Liver (tissue), 10 donors: ENCODE results near the gene KRTAP9-3. TPM values are rescaled to one million over a fixed set of nuclear protein-coding genes. Genes with fewer than 3 reads are reported as not detected.

Experiments used
- DNase-seq: peaks from one replicate; pipeline ENCODE4 v3.0.0-alpha.2; 2017; ENCODE audit warnings: low spot score
- H3K27ac ChIP-seq, 2 donors: one replicate each; pipeline ENCODE4 v1.7.0; 2013; ENCODE audit warnings: inconsistent platforms in 2 of 2, low read length in 2 of 2, control low read depth in 1 of 2, low read depth in 1 of 2, mild to moderate bottlenecking in 1 of 2
- H3K27me3 ChIP-seq, 4 donors: one replicate each; pipeline versions ENCODE4 v1.6.1 to v1.7.0; 2013; ENCODE audit warnings: low read length in 3 of 4, inconsistent platforms in 1 of 4, mild to moderate bottlenecking in 1 of 4, moderate library complexity in 1 of 4; ENCODE audit not compliant: control insufficient read depth in 4 of 4, insufficient read depth in 4 of 4
- H3K36me3 ChIP-seq, 4 donors: one replicate each; pipeline versions ENCODE4 v1.6.1 to v1.7.0; 2013; ENCODE audit warnings: low read length in 3 of 4, mild to moderate bottlenecking in 3 of 4, low read depth in 1 of 4, moderate library complexity in 1 of 4; ENCODE audit not compliant: control insufficient read depth in 4 of 4, insufficient read depth in 3 of 4
- H3K4me1 ChIP-seq, 4 donors: one replicate each; pipeline versions ENCODE4 v1.6.1 to v1.7.0; 2013; ENCODE audit warnings: low read length in 3 of 4, mild to moderate bottlenecking in 3 of 4, moderate library complexity in 1 of 4; ENCODE audit not compliant: control insufficient read depth in 4 of 4, insufficient read depth in 4 of 4
- H3K4me3 ChIP-seq, 3 donors: one replicate each; pipeline versions ENCODE4 v1.6.1 to v1.7.0; 2013; ENCODE audit warnings: low read length in 3 of 3, control low read depth in 1 of 3, low read depth in 1 of 3, mild to moderate bottlenecking in 1 of 3
- H3K9ac ChIP-seq, 2 donors: one replicate each; pipeline ENCODE4 v1.7.0; 2013; ENCODE audit warnings: low read length in 2 of 2, mild to moderate bottlenecking in 2 of 2, moderate library complexity in 2 of 2, control low read depth in 1 of 2, low read depth in 1 of 2
- H3K9me3 ChIP-seq, 4 donors: one replicate each; pipeline versions ENCODE4 v1.6.1 to v1.7.0; 2013; ENCODE audit warnings: low read length in 3 of 4; ENCODE audit not compliant: control insufficient read depth in 4 of 4
- FOXA1 ChIP-seq: IDR thresholded peaks from 2 replicates; pipeline ENCODE4 v1.6.1; 2016; ENCODE audit warnings: antibody characterized with exemption
- GABPA ChIP-seq, 2 donors: IDR thresholded peaks in 1 of 2; conservative IDR thresholded peaks in 1 of 2; 2 replicates each; pipeline ENCODE4 v1.6.1; 2016; ENCODE audit warnings: antibody characterized with exemption in 2 of 2, mild to moderate bottlenecking in 1 of 2, moderate library complexity in 1 of 2
- HNF4A ChIP-seq, 2 donors: conservative IDR thresholded peaks; 2 replicates each; pipeline ENCODE4 v1.6.1; 2016; ENCODE audit warnings: antibody characterized with exemption in 2 of 2, mild to moderate bottlenecking in 2 of 2
- JUND ChIP-seq, 2 donors: IDR thresholded peaks; 2 replicates each; pipeline ENCODE4 v1.6.1; 2016; ENCODE audit warnings: antibody characterized with exemption in 2 of 2
- NR2F2 ChIP-seq: IDR thresholded peaks from 2 replicates; pipeline ENCODE4 v1.6.1; 2016; ENCODE audit warnings: antibody characterized with exemption
- YY1 ChIP-seq: IDR thresholded peaks from 2 replicates; pipeline ENCODE4 v1.6.1; 2016; ENCODE audit warnings: antibody characterized with exemption, mild to moderate bottlenecking
- WGBS: extraction: QIAGEN DNeasy Blood & Tissue Kit; methylation state at CpG from one replicate; pipeline ENCODE4 v1.1.7; 2013; 5-methylcytosine and 5-hydroxymethylcytosine counted together
- polyA plus RNA-seq, 2 donors: library from polyadenylated mRNA; stranded (reverse) in 1 of 2; unstranded in 1 of 2; fragments of 200-250 nt in 1 of 2; fragments of >200 nt in 1 of 2; fragmentation: Nextera tagmentation in 1 of 2; extraction: Ambion mirVana in 1 of 2; gene quantifications; one replicate each; pipeline versions ENCODE4 v1.2.1 to v1.2.3, GENCODE V29; 2013 to 2015
- small RNA-seq: library from RNA; depleted of rRNA; stranded (forward); fragments of <200 nt; gene quantifications from one replicate; pipeline ENCODE3, GENCODE V24; 2014
- total RNA-seq, 2 donors: library from RNA; depleted of rRNA; stranded (reverse); fragments of >200 nt; gene quantifications; one replicate each; pipeline ENCODE4 v1.2.3, GENCODE V29; 2014
- TF ChIP-seq, protein P1 (sequence below): IDR thresholded peaks from 2 replicates; pipeline ENCODE4 v1.6.1; 2016; ENCODE audit warnings: antibody characterized with exemption
- TF ChIP-seq, protein P2 (sequence below): fragments of 150-350 bp; IDR thresholded peaks from 2 replicates; pipeline ENCODE4 v1.5.1; 2017; ENCODE audit warnings: improper control_type of control experiment, low read depth, low read length; ENCODE audit not compliant: missing input control
- donor health status: healthy.
- donor health status: healthy.
- donor health status: healthy.
- donor health status: healthy.
- donor health status: healthy.

The KRTAP9-3 gene
- total and polyA plus RNA-seq, 4 donors = not detected

DNA sequence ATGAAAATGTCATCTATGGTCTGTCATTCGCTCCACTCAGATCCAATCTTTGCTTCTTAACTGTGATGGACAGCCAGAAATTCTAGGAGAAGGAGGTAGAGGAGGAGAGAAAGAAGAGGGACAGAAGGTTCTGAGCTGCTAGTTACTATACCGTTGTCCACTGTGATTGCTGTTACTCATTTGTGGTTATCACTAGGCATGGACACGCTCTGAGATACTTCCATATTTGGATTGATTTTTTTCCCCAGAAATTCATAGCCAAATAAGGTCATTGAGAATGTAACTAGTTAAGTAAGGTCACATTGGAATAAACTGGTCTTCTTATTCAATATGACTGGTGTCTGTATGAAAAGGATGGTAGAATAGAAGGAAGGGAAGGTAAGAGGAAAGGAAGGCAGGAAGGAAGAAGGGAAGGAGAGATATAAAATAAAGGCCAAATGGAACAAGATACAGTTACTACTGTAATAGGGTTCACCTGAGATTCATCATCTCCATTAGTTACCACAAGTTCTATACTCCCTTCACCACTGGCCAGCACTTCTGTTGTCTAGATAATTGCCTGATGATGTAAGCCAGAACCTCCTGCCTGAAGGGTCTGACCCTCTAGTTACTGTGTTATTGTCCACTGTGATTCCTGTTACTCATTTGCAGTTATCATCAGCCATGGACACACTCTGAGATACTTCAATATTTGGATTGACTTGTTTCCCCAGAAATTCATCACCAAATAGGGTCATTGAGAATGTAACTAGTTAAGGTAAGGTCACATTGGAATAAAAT lies 46.1 kb downstream of the KRTAP9-3 start:
- Histone ChIP-seq H3K4me3 (no peak overlapping the region), H3K36me3 (no peaks in the 10 kb centered on the region), H3K9ac (no peak overlapping the region), H3K4me1 (no peaks in the 10 kb centered on the region), H3K9me3 (peaks cover 0 to 3% (median 0%) of the 10 kb centered on the region in 4 donors), H3K27ac (no peak overlapping the region), H3K27me3 (peaks cover 0 to 3% (median under 1%) of the 10 kb centered on the region in 4 donors)
- no peak for TF ChIP-seq JUND (IDR thresholded peaks at IDR 0.05)
- TF ChIP-seq, protein P1, sequence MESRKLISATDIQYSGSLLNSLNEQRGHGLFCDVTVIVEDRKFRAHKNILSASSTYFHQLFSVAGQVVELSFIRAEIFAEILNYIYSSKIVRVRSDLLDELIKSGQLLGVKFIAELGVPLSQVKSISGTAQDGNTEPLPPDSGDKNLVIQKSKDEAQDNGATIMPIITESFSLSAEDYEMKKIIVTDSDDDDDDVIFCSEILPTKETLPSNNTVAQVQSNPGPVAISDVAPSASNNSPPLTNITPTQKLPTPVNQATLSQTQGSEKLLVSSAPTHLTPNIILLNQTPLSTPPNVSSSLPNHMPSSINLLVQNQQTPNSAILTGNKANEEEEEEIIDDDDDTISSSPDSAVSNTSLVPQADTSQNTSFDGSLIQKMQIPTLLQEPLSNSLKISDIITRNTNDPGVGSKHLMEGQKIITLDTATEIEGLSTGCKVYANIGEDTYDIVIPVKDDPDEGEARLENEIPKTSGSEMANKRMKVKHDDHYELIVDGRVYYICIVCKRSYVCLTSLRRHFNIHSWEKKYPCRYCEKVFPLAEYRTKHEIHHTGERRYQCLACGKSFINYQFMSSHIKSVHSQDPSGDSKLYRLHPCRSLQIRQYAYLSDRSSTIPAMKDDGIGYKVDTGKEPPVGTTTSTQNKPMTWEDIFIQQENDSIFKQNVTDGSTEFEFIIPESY = no peak
- no peak for TF ChIP-seq FOXA1
- no peak for TF ChIP-seq YY1
- TF ChIP-seq HNF4A (conservative IDR thresholded peaks at IDR 0.05) = no peak
- no peak for TF ChIP-seq GABPA (IDR thresholded peaks at IDR 0.05 in 1 of 2, conservative IDR thresholded peaks at IDR 0.05 in 1 of 2)
- TF ChIP-seq NR2F2 = no peak
- TF ChIP-seq, protein P2, sequence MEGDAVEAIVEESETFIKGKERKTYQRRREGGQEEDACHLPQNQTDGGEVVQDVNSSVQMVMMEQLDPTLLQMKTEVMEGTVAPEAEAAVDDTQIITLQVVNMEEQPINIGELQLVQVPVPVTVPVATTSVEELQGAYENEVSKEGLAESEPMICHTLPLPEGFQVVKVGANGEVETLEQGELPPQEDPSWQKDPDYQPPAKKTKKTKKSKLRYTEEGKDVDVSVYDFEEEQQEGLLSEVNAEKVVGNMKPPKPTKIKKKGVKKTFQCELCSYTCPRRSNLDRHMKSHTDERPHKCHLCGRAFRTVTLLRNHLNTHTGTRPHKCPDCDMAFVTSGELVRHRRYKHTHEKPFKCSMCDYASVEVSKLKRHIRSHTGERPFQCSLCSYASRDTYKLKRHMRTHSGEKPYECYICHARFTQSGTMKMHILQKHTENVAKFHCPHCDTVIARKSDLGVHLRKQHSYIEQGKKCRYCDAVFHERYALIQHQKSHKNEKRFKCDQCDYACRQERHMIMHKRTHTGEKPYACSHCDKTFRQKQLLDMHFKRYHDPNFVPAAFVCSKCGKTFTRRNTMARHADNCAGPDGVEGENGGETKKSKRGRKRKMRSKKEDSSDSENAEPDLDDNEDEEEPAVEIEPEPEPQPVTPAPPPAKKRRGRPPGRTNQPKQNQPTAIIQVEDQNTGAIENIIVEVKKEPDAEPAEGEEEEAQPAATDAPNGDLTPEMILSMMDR = no peak
- DNase-seq = no peak
- 86% methylated on average over 3 of the region's 3 CpGs for WGBS

Small RNA genes lying within 50 kb of the gene (small RNA-seq; reads per million reads assigned to genes)
- not detected for gene KRTAP4-17P
- gene KRTAP9-10P = not detected

Other genes starting within 250 kb of the KRTAP9-3 start
Only the 30 nearest of the 42 such genes appear.
- not detected for gene KRTAP2-1, start 185.1 kb upstream of the KRTAP9-3 start, total RNA-seq
- gene KRTAP2-1, start 185.1 kb upstream of the KRTAP9-3 start, polyA plus RNA-seq = not detected
- gene KRTAP2-2, start 177.2 kb upstream of the KRTAP9-3 start, total RNA-seq = not detected
- not detected for gene KRTAP2-2, start 177.2 kb upstream of the KRTAP9-3 start, polyA plus RNA-seq
- gene KRTAP2-3, start 172.3 kb upstream of the KRTAP9-3 start, total RNA-seq = not detected
- not detected for gene KRTAP2-3, start 172.3 kb upstream of the KRTAP9-3 start, polyA plus RNA-seq
- not detected for gene KRTAP2-4, start 166.6 kb upstream of the KRTAP9-3 start, total RNA-seq
- not detected for gene KRTAP2-4, start 166.6 kb upstream of the KRTAP9-3 start, polyA plus RNA-seq
- gene KRTAP4-7, start 148.3 kb upstream of the KRTAP9-3 start, total RNA-seq = not detected
- not detected for gene KRTAP4-7, start 148.3 kb upstream of the KRTAP9-3 start, polyA plus RNA-seq
- not detected for gene KRTAP4-8, start 134.3 kb upstream of the KRTAP9-3 start, total RNA-seq
- gene KRTAP4-8, start 134.3 kb upstream of the KRTAP9-3 start, polyA plus RNA-seq = not detected
- gene KRTAP4-16, start 130.2 kb upstream of the KRTAP9-3 start, total RNA-seq = not detected
- gene KRTAP4-16, start 130.2 kb upstream of the KRTAP9-3 start, polyA plus RNA-seq = not detected
- not detected for gene KRTAP4-9, start 127.1 kb upstream of the KRTAP9-3 start, total RNA-seq
- gene KRTAP4-9, start 127.1 kb upstream of the KRTAP9-3 start, polyA plus RNA-seq = not detected
- not detected for gene KRTAP4-11, start 114.1 kb upstream of the KRTAP9-3 start, total RNA-seq
- not detected for gene KRTAP4-11, start 114.1 kb upstream of the KRTAP9-3 start, polyA plus RNA-seq
- not detected for gene KRTAP4-12, start 108.3 kb upstream of the KRTAP9-3 start, total RNA-seq
- gene KRTAP4-12, start 108.3 kb upstream of the KRTAP9-3 start, polyA plus RNA-seq = not detected
- gene KRTAP4-6, start 91.9 kb upstream of the KRTAP9-3 start, total RNA-seq = not detected
- gene KRTAP4-6, start 91.9 kb upstream of the KRTAP9-3 start, polyA plus RNA-seq = not detected
- gene KRTAP4-5, start 82.6 kb upstream of the KRTAP9-3 start, total RNA-seq = not detected
- gene KRTAP4-5, start 82.6 kb upstream of the KRTAP9-3 start, polyA plus RNA-seq = not detected
- gene KRTAP4-4, start 71.7 kb upstream of the KRTAP9-3 start, total RNA-seq = not detected
- not detected for gene KRTAP4-4, start 71.7 kb upstream of the KRTAP9-3 start, polyA plus RNA-seq
- gene KRTAP4-3, start 64.2 kb upstream of the KRTAP9-3 start, total RNA-seq = not detected
- gene KRTAP4-3, start 64.2 kb upstream of the KRTAP9-3 start, polyA plus RNA-seq = not detected
- not detected for gene KRTAP4-2, start 54.2 kb upstream of the KRTAP9-3 start, total RNA-seq
- gene KRTAP4-2, start 54.2 kb upstream of the KRTAP9-3 start, polyA plus RNA-seq = not detected
- not detected for gene KRTAP4-1, start 47.5 kb upstream of the KRTAP9-3 start, total RNA-seq
- not detected for gene KRTAP4-1, start 47.5 kb upstream of the KRTAP9-3 start, polyA plus RNA-seq
- gene KRTAP9-1, start 42.6 kb upstream of the KRTAP9-3 start, total RNA-seq = not detected
- not detected for gene KRTAP9-1, start 42.6 kb upstream of the KRTAP9-3 start, polyA plus RNA-seq
- not detected for gene KRTAP9-2, start 5.8 kb upstream of the KRTAP9-3 start, total RNA-seq
- gene KRTAP9-2, start 5.8 kb upstream of the KRTAP9-3 start, polyA plus RNA-seq = not detected
- gene KRTAP9-8, start 5.5 kb downstream of the KRTAP9-3 start, total RNA-seq = not detected
- not detected for gene KRTAP9-8, start 5.5 kb downstream of the KRTAP9-3 start, polyA plus RNA-seq
- gene KRTAP9-4, start 17.2 kb downstream of the KRTAP9-3 start, total RNA-seq = not detected
- gene KRTAP9-4, start 17.2 kb downstream of the KRTAP9-3 start, polyA plus RNA-seq = not detected
- gene KRTAP9-9, start 22.9 kb downstream of the KRTAP9-3 start, total RNA-seq = not detected
- not detected for gene KRTAP9-9, start 22.9 kb downstream of the KRTAP9-3 start, polyA plus RNA-seq
- gene KRTAP9-6, start 32.9 kb downstream of the KRTAP9-3 start, total RNA-seq = not detected
- not detected for gene KRTAP9-6, start 32.9 kb downstream of the KRTAP9-3 start, polyA plus RNA-seq
- not detected for gene KRTAP9-7, start 43.2 kb downstream of the KRTAP9-3 start, total RNA-seq
- not detected for gene KRTAP9-7, start 43.2 kb downstream of the KRTAP9-3 start, polyA plus RNA-seq
- not detected for gene KRTAP29-1, start 70.4 kb downstream of the KRTAP9-3 start, total RNA-seq
- not detected for gene KRTAP29-1, start 70.4 kb downstream of the KRTAP9-3 start, polyA plus RNA-seq
- not detected for gene KRTAP16-1, start 76.9 kb downstream of the KRTAP9-3 start, total RNA-seq
- gene KRTAP16-1, start 76.9 kb downstream of the KRTAP9-3 start, polyA plus RNA-seq = not detected
- gene KRTAP17-1, start 83.3 kb downstream of the KRTAP9-3 start, total RNA-seq = not detected
- not detected for gene KRTAP17-1, start 83.3 kb downstream of the KRTAP9-3 start, polyA plus RNA-seq
- gene KRT33A, start 118.4 kb downstream of the KRTAP9-3 start, total RNA-seq = not detected
- gene KRT33A, start 118.4 kb downstream of the KRTAP9-3 start, polyA plus RNA-seq = not detected
- not detected for gene KRT33B, start 137.4 kb downstream of the KRTAP9-3 start, total RNA-seq
- not detected for gene KRT33B, start 137.4 kb downstream of the KRTAP9-3 start, polyA plus RNA-seq
- not detected for gene KRT34, start 149.9 kb downstream of the KRTAP9-3 start, total RNA-seq
- gene KRT34, start 149.9 kb downstream of the KRTAP9-3 start, polyA plus RNA-seq = not detected
- not detected for gene KRT31, start 165.2 kb downstream of the KRTAP9-3 start, total RNA-seq
- gene KRT31, start 165.2 kb downstream of the KRTAP9-3 start, polyA plus RNA-seq = not detected